SK-N-SH (cell line): ENCODE measurements around the gene CCDC107. TPM values are rescaled to one million over a fixed set of nuclear protein-coding genes. Genes with fewer than 3 reads are reported as not detected.

Experiments used
- CTCF ChIA-PET: fragments of 300-600, 350-600 bp; formaldehyde crosslinking; extraction: SDS; loops from one replicate; lab custom pipeline; 2021; lab: Yijun Ruan, JAX
- POLR2A ChIA-PET: fragments of 350-600 bp; sonication (Branson Sonifier 250); formaldehyde crosslinking; extraction: SDS; loops from one replicate; lab custom pipeline; 2020; ENCODE audit warnings: antibody characterized with exemption, inconsistent platforms; lab: Yijun Ruan, JAX
- DNase-seq: peaks from one replicate; pipeline ENCODE4 v3.0.0; 2012
- H2AFZ ChIP-seq: fragments of 200-600 bp; sonication (generic); 2 replicates; pipeline ENCODE4 v1.8.1; 2016; ENCODE audit warnings: antibody characterized with exemption, mild to moderate bottlenecking, low read depth
- H3F3A ChIP-seq: fragments of 200-600 bp; sonication (generic); replicated peaks from 2 replicates; pipeline ENCODE3; 2016; ENCODE audit warnings: antibody characterized with exemption, mild to moderate bottlenecking; ENCODE audit not compliant: insufficient read depth
- H3K27ac ChIP-seq, 2 experiments: fragments of 200-500 bp in 1 of 2; fragments of 200-600 bp in 1 of 2; sonication (Bioruptor generic) in 1 of 2; sonication (generic), shearing (Covaris generic) in 1 of 2; 2 replicates each; pipeline versions ENCODE4 v1.5.1 to v1.6.1; 2014 to 2016; ENCODE audit warnings: low read depth in 2 of 2, inconsistent platforms in 1 of 2, low read length in 1 of 2, mild to moderate bottlenecking in 1 of 2, mixed read lengths in 1 of 2
- H3K27me3 ChIP-seq: fragments of 200-600 bp; sonication (generic), shearing (Covaris generic); 2 replicates; pipeline ENCODE4 v1.6.1; 2016; ENCODE audit warnings: mixed run types; ENCODE audit not compliant: insufficient read depth
- H3K36me3 ChIP-seq, 2 experiments: fragments of 200-500 bp in 1 of 2; fragments of 200-600 bp in 1 of 2; sonication (Bioruptor generic) in 1 of 2; sonication (generic) in 1 of 2; replicated peaks in 1 of 2; 2 replicates each; pipeline versions ENCODE3 to v1.5.1; 2014 to 2016; ENCODE audit warnings: low read length in 1 of 2, mild to moderate bottlenecking in 1 of 2; ENCODE audit not compliant: insufficient read depth in 2 of 2, control insufficient read depth in 1 of 2
- H3K4me1 ChIP-seq, 2 experiments: fragments of 200-500 bp in 1 of 2; fragments of 200-600 bp in 1 of 2; sonication (Bioruptor generic) in 1 of 2; sonication (generic), shearing (Covaris generic) in 1 of 2; 2 replicates each; pipeline versions ENCODE4 v1.5.1 to v1.6.1; 2014 to 2016; ENCODE audit warnings: low read depth in 1 of 2, low read length in 1 of 2, mixed run types in 1 of 2; ENCODE audit not compliant: insufficient read depth in 2 of 2, control insufficient read depth in 1 of 2
- H3K4me2 ChIP-seq: fragments of 200-600 bp; sonication (generic), shearing (Covaris generic); 2 replicates; pipeline ENCODE4 v1.6.1; 2017; ENCODE audit warnings: mixed run types
- H3K4me3 ChIP-seq, 2 experiments: fragments of 200-500 bp in 1 of 2; fragments of 200-600 bp in 1 of 2; sonication (Bioruptor generic) in 1 of 2; sonication (generic), shearing (Covaris generic) in 1 of 2; 2 replicates each; pipeline versions ENCODE4 v1.5.1 to v1.8.1; 2014 to 2016; ENCODE audit warnings: low read depth in 2 of 2, inconsistent platforms in 1 of 2, low read length in 1 of 2, mild to moderate bottlenecking in 1 of 2, mixed read lengths in 1 of 2, moderate library complexity in 1 of 2
- H3K79me2 ChIP-seq: fragments of 200-600 bp; sonication (generic); 2 replicates; pipeline ENCODE4 v1.8.1; 2017; ENCODE audit warnings: mild to moderate bottlenecking; ENCODE audit not compliant: insufficient read depth
- H3K9ac ChIP-seq: fragments of 200-600 bp; sonication (generic); 2 replicates; pipeline ENCODE4 v1.6.1; 2017; ENCODE audit warnings: mixed run types
- H3K9me2 ChIP-seq: fragments of 200-600 bp; sonication (generic); 2 replicates; pipeline ENCODE4 v1.6.1; 2017; ENCODE audit warnings: mixed run types
- H3K9me3 ChIP-seq: fragments of 200-600 bp; sonication (generic); 2 replicates; pipeline ENCODE4 v1.6.1; 2017; ENCODE audit warnings: mixed run types, mild to moderate bottlenecking, moderate library complexity
- H4K20me1 ChIP-seq: fragments of 200-600 bp; sonication (generic); 2 replicates; pipeline ENCODE4 v1.6.1; 2017; ENCODE audit warnings: mild to moderate bottlenecking, mixed run types; ENCODE audit not compliant: insufficient read depth
- CHD2 ChIP-seq: fragments of 150-350 bp; IDR thresholded peaks from 2 replicates; pipeline ENCODE4 v1.6.1; 2018; ENCODE audit warnings: low read length; ENCODE audit not compliant: partially characterized antibody
- MXI1 ChIP-seq: IDR thresholded peaks from 2 replicates; pipeline ENCODE4 v1.6.1; 2012; ENCODE audit warnings: mild to moderate bottlenecking, low read depth, low read length, improper control_type of control experiment
- NFIC ChIP-seq: IDR thresholded peaks from 2 replicates; pipeline ENCODE4 v1.4.0; 2012; ENCODE audit warnings: borderline replicate concordance
- NRF1 ChIP-seq: IDR thresholded peaks from 2 replicates; pipeline ENCODE4 v1.6.1; 2012; ENCODE audit warnings: low read depth, mild to moderate bottlenecking, low read length
- PBX3 ChIP-seq: IDR thresholded peaks from 2 replicates; pipeline ENCODE4; 2012
- RAD21 ChIP-seq: IDR thresholded peaks from 2 replicates; pipeline ENCODE4 v1.6.1; 2012; ENCODE audit warnings: mild to moderate bottlenecking, low read length
- RFX5 ChIP-seq: IDR thresholded peaks from 2 replicates; pipeline ENCODE4 v1.6.1; 2012; ENCODE audit warnings: mild to moderate bottlenecking, improper control_type of control experiment, low read length
- RXRA ChIP-seq: IDR thresholded peaks from 2 replicates; pipeline ENCODE4 v1.4.0; 2012; ENCODE audit warnings: low read depth, mild to moderate bottlenecking, borderline replicate concordance
- SMC3 ChIP-seq: IDR thresholded peaks from 2 replicates; pipeline ENCODE4 v1.6.1; 2012; ENCODE audit warnings: low read depth, low read length, improper control_type of control experiment
- TCF12 ChIP-seq: IDR thresholded peaks from 2 replicates; pipeline ENCODE4 v1.4.0; 2012
- USF2 ChIP-seq: fragments of 150-350 bp; IDR thresholded peaks from 2 replicates; pipeline ENCODE4 v1.6.1; 2017; ENCODE audit warnings: antibody characterized with exemption, low read length, low read depth, borderline replicate concordance
- YY1 ChIP-seq: IDR thresholded peaks from 2 replicates; pipeline ENCODE4 v1.4.0; 2012; ENCODE audit warnings: low read depth, mild to moderate bottlenecking
- ZBTB33 ChIP-seq: IDR thresholded peaks from 2 replicates; pipeline ENCODE4 v1.4.0; 2012; ENCODE audit warnings: low read depth, borderline replicate concordance
- WGBS: methylation state at CpG from one replicate; pipeline ENCODE4 v1.1.6; 2017; ENCODE audit warnings: low lambda C conversion rate; 5-methylcytosine and 5-hydroxymethylcytosine counted together
- polyA plus RNA-seq, 3 experiments: library from polyadenylated mRNA; depleted of rRNA; stranded (reverse); fragments of >200 nt; gene quantifications; 2 replicates each; pipeline ENCODE4 v1.2.3, GENCODE V29; 2012

The CCDC107 gene
- polyA plus RNA-seq, 1 of the 3 experiments (the other 2 are of a cell fraction): 22.0 TPM

- Histone ChIP-seq H3K4me2 (peak overlapping the region; percentile 44; the same call in 1 of the 2 replicates), H3K27ac (no peak overlapping the region), H3K36me3 (no peaks in the 10 kb centered on the region), H3K9me2 (no peaks in the 10 kb centered on the region), H3K9me3 (no peaks in the 10 kb centered on the region), H3K9ac (no peak overlapping the region), H4K20me1 (no peaks in the 10 kb centered on the region), H3K79me2 (no peaks in the 10 kb centered on the region), H2AFZ (peak overlapping the region; percentile 65; the same call in 1 of the 2 replicates), H3F3A (no peaks in the 10 kb centered on the region), H3K4me3 (peak overlapping the region; percentile 27 to 41; a peak in 3 of 4 replicates), H3K27me3 (0 out of 2 replicates have a peak, but pooled peaks cover 4% of the 10 kb centered on the region), H3K4me1 (peaks cover 0 to 12% of the 10 kb centered on the region in 2 experiments; a peak in 1 of 4 replicates)
- ChIA-PET POLR2A (interaction anchor here (1.0 kb wide), 1 partner anchor 30 kb away, joined by 3 read pairs; no protein-coding TSS in a partner anchor), CTCF (interaction anchor here (0.8 to 5.3 kb wide), 6 partner anchors 11 to 30 kb away, joined by 3 to 20 read pairs (median 5); partner anchors contain the start of gene TESK1)
- peak; percentile 82 for DNase-seq
- WGBS: 51% methylated on average over 27 of the region's 51 CpGs
- no peak for TF ChIP-seq PBX3
- peak; percentile 98 for TF ChIP-seq RFX5
- no peak for TF ChIP-seq NFIC
- TF ChIP-seq NRF1: no peak
These were observed 41.2 kb upstream of the CCDC107 start for GRCh38 chr9:35616681-35617459.

- H3K4me1 ChIP-seq: peaks cover 0 to 12% of the 10 kb centered on the region in 2 experiments; a peak in 1 of 4 replicates
- CTCF ChIA-PET: interaction anchor here (0.8 to 5.3 kb wide), 3 partner anchors 12 to 29 kb away, joined by 3 to 20 read pairs (median 6); partner anchors contain the start of gene TESK1
- no peak overlapping the region for H3K9ac ChIP-seq
- TF ChIP-seq RFX5 (no peak), CHD2 (no peak), PBX3 (no peak), YY1 (no peak), RAD21 (no peak), SMC3 (no peak), MXI1 (no peak), RXRA (no peak), TCF12 (no peak), ZBTB33 (no peak), USF2 (no peak)
- no peaks in the 10 kb centered on the region for H3K79me2 ChIP-seq
- no peaks in the 10 kb centered on the region for H3K9me3 ChIP-seq
- H2AFZ ChIP-seq: peak overlapping the region; percentile 65; the same call in 1 of the 2 replicates
- no peaks in the 10 kb centered on the region for H3K36me3 ChIP-seq
- H3K27me3 ChIP-seq: 0 out of 2 replicates have a peak, but pooled peaks cover 4% of the 10 kb centered on the region
- no peak overlapping the region for H3K4me2 ChIP-seq
- DNase-seq: no peak
- no peak overlapping the region; a peak in 2 of 4 replicates for H3K4me3 ChIP-seq
- 86% methylated on average over 8 of the region's 8 CpGs for WGBS
- H3F3A ChIP-seq: no peaks in the 10 kb centered on the region
- no peaks in the 10 kb centered on the region for H4K20me1 ChIP-seq
- POLR2A ChIA-PET: interaction anchor here (1.0 kb wide), 1 partner anchor 29 kb away, joined by 3 read pairs; no protein-coding TSS in a partner anchor
- H3K9me2 ChIP-seq: no peaks in the 10 kb centered on the region
- no peak overlapping the region for H3K27ac ChIP-seq
These were observed 40.5 kb upstream of the CCDC107 start for GRCh38 chr9:35617548-35617947.
